GM19328 (cell line): ENCODE measurements around the gene ADRA2B.
"Not testable (repeated sequence)": the region's sequence is repeated elsewhere in the genome, so short reads cannot be mapped to it uniquely, and the experiment has no call there.

Experiments
- ATAC-seq: cut with Tn5 transposase; IDR thresholded peaks from one replicate; pipeline ENCODE4 v1.9.1; 2021; ENCODE audit warnings: mild to moderate bottlenecking, moderate library complexity; ENCODE audit not compliant: unreplicated experiment

ADRA2B gene

GRCh38 chr2:96071977-96072491 lies 44.3 kb downstream of the ADRA2B start:
- not testable (repeated sequence) for ATAC-seq

DNA sequence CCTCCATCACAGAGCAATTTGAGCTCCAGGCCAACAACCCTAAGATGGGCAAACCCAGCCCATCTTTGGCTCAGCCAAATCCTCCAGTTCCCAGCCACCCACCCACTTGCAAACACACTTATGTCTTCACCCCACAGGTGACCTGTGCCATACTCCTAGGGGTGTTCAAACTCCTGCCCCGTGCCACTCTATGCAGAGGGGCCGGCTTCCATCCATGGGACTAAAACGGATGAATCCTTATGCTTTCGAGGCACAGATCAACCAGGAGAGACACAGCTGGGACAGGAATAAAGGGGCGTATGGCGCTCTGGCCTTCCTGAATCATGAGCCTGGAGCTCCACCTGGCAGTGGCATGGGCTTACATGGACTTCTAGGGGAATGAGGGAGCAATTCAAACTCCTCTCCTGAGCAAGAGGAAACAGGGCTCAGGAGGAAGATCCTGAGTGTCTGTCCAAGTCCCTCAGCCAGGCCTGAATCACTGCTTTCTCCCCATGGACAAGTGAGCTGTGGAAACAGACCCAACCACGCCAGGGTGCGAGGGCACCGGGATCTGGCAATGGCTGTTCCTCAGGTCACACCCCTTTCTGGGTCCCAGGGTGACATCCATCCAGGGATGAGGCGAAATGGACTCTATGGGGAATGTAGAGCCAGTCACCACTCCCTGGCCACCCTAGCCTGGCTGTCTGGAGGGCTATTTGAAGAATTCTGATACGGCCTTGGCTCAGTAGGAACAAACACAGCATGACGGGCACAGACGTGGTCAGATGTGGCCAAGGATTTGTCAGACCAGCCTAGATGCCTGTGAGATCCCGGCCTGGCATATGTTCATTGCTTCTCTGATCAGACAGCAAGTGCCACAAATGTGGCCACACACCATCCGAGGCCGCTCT lies 45.0 kb downstream of the ADRA2B start:
- not testable (repeated sequence) for ATAC-seq

- ATAC-seq = not testable (repeated sequence)
These were observed 46.0 kb downstream of the ADRA2B start for GRCh38 chr2:96070351-96070750.

DNA sequence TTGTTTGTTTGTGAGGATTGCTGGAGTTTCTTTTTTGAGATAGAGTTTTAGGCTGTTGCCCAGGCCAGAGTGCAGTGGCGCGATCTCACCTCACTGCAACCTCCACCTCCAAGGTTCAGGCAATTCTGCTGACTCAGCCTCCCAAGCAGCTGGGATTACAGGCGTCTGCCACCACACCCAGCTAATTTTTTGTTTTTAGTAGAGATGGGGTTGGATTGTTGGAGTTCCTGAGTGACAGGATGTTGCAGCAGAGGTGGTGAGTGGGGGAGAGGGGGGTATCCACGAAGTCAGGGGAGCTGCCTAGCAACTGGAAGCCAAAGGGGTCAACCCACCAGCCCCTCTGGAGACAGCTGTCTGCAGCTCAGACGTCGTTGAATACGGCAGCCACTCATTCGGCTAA lies 46.5 kb downstream of the ADRA2B start:
- ATAC-seq = not testable (repeated sequence)

DNA sequence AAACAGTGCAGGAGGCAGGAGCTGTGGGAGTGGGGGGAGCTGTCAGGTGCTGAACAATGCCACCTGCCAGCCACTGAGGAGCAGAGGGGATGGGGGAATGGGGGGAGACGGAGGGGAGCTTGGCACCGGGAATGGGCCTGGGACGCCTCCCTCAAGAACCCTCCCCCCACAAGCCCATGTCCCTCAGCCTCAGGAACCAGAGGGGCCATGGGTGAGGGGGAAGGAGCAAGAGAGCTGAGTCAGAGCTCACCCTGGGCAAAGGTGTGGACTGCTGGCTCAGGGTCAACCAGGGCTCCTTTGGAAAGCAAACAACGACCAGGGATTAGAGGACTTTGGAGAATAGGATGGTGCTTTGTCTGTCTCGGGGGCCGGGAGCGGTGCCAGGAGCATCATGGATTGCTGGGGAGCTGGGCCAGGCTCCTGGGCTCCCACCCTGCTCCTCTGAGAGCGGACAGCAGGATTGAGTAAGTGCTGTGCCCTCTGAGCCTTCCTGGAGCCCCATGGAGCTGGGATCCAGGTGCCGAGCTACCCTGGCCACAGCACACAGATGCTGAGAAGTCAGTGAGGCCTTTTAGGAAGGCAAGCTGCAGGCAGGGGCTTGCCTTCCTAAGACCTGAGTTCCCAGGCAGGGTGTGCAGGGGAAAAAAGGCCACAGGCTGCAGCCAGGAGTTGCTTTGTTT lies 48.3 kb downstream of the ADRA2B start:
- not testable (repeated sequence) for ATAC-seq

- ATAC-seq = not testable (repeated sequence)
These were observed 49.2 kb downstream of the ADRA2B start for GRCh38 chr2:96067098-96067660.

DNA sequence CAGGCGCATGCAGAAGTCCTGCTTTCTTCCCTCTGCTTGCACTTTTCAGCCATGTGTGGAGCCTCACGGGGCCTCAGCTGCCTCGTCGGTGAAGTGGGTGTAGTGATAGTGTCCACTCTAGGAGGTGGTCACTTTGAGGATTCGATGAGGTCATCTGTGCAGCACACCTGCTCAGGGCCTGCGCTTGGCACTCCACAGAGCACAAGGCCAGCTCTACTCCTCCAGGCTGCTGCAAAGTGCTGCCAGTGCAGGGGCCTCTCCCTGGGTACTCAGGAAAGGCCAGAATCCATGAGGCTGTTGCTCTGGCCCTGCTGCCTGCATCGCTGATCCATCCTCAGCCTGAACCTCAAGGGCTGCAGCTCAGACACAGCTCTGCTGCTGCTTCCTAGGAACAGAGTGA lies 49.9 kb downstream of the ADRA2B start:
- not testable (repeated sequence) for ATAC-seq

DNA sequence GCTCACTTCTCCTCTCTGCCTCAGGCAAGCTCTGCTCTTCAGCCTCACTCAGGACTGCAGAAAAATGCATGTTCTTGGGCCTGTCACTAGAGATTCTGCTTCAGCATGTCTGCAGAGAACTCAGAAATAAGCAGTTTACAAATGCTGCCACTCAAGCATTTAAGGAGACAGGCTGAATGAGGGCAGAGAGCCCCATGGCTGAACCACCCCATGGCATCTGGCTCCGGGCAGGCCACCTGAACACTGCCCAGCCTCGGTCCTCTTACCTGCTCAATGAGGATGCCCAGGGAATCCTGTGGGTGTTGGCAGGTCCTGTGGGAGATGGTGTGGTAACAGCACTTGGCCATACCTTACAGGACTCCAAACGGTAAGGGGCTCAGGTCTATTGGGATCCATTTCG lies 50.4 kb downstream of the ADRA2B start:
- ATAC-seq = not testable (repeated sequence)

- no peak for ATAC-seq
These were observed 50.9 kb downstream of the ADRA2B start for GRCh38 chr2:96065381-96065930.

DNA sequence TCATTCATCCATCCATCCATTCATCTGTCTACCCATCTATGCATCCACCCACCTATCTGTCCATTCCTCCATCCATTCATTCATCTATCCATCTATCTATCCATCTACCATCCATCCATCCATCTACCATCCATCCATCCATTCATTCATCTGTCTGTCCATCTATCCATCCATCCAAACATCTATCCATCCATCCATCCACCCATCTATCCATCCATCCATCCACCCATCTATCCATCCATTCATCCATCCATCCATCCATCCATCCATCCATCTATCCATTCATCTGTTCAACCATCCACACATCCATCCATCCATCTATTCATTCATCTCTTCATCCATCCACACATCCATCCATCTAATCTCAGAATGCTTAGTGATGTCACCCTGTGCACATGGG lies 51.6 kb downstream of the ADRA2B start:
- not testable (repeated sequence) for ATAC-seq

DNA sequence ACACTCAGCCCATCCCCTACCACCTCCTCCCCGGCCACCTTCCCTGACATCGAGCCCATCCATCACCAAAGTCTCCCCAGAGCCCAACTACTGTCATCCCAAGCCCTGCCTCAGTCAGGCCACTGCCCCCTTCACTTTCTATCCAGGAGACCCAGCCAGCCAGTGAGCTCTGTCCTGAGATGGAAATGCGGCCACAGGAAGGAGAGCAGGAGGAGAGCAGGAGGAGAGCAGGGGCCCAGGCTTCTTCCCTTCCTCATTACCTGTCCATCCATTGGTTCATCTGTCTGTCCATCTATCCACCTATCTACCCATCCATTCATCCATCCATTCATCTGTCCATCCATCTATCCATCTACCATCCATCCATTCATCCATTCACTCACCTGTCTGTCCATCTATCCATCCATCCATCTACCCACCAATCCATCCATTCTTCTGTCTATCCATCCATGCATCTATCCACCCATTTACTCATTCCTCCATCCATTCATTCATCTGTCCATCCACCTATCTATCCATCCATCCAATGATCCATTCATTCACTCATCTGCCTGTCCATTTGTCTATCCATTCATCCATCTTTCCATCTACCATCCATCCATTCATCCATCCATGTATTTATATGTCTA lies 52.2 kb downstream of the ADRA2B start:
- ATAC-seq = not testable (repeated sequence)

- not testable (repeated sequence) for ATAC-seq
These were observed 53.1 kb downstream of the ADRA2B start for GRCh38 chr2:96063116-96063899.
